Amygdala (tissue), 56 donors: Measurements from ENCODE around the gene PCDH9.

Experiments
- DNase-seq, 56 donors: peaks; one replicate each; lab custom pipeline; 2025; lab: John Stamatoyannopoulos, UW

PCDH9 gene

DNA sequence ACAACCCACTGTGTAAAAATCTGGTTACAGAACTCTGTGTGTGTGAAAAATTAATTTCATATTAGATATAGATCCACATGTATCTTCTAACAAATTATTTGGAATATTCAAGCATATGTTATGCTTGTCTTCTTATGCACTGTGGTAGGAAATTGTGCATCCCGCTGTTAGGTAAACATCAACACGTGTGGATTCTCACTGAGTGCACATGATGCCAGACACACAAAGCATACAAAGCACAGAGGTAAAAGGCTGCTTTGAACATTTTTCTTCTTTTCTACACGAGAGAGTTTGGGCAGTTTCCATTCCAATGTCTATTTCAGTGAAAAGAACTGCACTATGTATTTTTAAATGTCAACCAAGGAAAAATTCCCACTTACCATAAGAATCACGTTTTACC lies 354.9 kb downstream of the PCDH9 start:
- no peak for DNase-seq

GRCh38 chr13:66864627-66865026 lies 365.5 kb downstream of the PCDH9 start:
- DNase-seq: no peak

GRCh38 chr13:66860878-66861417 lies 369.2 kb downstream of the PCDH9 start:
- no peak for DNase-seq

DNA sequence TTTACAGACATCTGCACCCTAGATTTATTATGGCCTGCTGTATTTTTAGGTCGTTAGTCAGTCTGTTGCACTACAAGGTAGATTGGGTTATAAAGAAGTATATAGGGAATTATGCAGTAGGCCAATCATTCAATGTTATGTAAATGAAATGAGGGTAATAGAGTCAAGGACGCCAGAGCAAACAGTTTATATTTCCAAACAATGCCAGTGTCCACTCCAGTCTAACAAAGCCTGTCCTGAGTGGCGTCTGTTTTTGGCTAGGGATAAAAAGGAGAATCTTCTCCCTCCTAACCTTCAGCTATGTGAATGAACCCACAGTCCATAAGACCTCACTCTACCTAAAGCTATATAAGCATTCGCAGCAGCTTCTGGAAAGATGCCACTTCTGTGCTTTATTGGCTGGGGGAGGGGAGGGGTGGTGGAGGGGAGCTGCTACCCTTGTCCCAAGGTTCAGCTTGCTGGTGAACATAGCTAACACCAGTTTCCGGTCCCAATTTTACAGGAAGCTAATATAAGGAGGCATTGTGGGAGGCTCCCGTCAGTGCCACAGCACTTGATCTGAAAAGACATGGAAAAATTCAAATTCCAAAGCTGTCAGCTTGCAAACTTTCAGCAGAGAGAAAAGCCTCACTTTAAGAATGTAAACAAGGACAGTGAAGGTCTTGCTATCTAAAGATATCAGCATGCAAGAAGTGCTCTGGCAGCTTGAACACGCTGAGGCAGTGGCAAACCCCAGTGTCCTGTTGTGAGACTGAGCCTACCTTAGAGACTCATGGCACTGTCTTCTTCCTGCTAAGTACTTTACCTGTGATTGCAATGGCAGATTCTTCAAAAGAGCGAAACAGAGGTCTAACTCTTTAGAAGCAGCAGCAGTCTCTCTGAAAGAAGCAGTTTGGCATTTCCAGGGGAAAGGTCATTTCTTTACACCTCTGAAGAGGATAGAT lies 369.9 kb downstream of the PCDH9 start:
- no peak for DNase-seq

DNA sequence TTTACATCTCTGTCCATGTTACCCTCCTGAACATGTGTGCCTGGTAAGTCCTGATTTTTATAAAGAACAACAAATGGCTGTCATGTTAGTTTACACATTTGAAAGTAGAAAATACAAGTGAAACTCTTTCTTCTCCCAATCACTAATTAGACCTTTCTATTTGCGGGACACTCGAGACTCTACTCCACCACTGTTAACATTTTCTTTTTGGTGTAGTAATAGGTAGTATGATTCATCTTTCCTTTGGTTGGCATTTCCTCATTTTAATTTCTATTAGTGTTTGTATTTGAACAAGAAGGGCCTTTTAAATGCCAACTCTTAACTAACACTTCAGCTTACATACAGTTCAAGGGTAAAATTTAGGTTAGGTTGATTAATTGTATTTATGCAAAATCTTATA lies 371.1 kb downstream of the PCDH9 start:
- no peak for DNase-seq

DNA sequence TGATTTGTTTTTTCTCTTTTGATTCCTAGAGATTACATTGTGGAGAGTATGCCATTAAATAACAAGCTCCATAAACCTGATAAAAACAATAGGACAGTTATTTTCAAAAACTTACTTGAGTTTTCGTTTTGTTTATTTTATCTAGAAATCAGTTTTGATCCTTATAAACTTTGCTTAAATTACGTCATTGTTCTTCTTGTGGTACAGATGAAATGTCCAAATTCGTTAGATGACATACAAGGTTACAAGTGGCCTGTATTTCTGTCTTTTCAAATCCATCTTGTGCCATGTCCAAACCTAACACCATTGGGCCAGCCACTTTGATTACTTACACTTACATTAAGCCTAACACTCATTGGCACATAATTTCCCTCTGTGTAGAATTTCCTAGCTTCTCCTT lies 372.0 kb downstream of the PCDH9 start:
- DNase-seq: no peak

DNA sequence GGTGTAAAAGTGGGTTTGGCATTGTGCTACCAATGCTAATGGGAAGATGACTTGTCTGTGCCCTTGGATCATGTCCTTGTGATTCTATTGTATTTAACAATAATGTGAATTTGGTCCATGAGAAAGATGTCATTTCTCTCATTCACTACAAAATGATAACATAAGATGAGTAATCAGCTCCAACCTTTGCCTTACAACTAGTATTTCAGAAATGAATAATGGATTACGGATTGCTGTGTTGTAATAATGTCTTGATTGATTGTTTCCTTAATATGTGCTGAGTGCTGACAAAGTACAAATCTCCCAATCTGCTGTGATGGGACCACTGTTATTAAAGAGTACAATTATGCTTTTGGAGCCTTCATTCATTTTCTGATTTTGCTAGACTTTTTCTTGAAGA lies 375.0 kb downstream of the PCDH9 start:
- no peak for DNase-seq

DNA sequence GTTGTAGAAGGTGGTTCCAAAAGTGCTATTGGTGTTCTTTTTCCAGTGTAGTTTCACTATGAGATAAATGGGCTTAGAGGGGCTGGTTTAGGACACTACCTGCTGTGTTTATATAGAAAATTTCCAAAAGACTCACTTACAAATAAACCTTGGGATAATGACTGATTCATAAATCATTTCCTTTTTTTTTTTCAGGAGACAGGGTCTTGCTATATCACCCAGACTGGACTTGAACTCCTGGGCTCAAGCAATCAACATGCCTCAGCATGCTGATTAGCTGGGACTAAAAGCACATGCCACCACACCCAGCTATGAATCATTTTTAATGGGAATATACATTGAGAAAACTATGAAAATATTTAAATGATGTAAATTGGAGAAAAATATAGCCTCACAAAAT lies 376.6 kb downstream of the PCDH9 start:
- no peak for DNase-seq

DNA sequence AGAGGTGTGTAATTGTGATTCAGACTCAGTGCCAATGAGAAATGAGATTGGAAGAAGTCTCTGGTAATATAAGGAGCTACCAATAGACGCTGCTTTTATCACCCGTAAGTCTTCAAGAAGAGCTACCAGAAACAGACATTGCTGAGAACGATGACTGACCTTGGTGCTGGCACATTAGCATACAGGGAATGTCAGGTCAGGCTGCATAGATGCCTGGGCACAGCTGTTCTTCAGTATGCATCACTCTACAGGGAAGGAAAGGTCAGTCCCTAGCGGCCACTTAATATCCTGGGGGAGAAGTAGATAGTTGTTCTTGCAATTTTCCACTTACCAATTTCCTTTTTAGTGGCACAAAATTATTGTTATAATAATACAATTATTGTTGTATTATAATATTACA lies 380.4 kb downstream of the PCDH9 start:
- no peak for DNase-seq

GRCh38 chr13:66847541-66847940 lies 382.6 kb downstream of the PCDH9 start:
- no peak for DNase-seq

GRCh38 chr13:66845393-66845792 lies 384.7 kb downstream of the PCDH9 start:
- DNase-seq: no peak

GRCh38 chr13:66844933-66845332 lies 385.2 kb downstream of the PCDH9 start:
- DNase-seq: no peak

DNA sequence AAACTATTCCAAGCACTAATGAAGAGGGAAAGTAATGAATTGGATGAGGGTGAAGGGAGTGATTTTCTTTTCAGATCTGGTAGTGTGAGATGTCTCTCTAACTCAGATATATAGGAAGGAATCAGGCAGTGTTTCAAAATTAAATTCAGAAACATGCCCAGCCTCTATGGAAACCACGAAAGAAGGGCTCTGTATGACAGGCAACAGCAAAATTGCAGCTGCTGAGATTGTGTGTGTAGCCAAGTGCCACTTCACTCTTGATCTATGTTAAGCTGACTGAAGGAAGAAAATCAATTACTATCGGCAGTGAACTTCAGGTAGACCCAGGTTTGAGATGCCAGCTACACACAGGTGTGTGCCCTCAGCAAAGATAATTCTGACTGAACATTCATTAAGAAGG lies 387.4 kb downstream of the PCDH9 start:
- no peak for DNase-seq

- DNase-seq: no peak
These were observed 389.5 kb downstream of the PCDH9 start for GRCh38 chr13:66840621-66841020.

- no peak for DNase-seq
These were observed 392.9 kb downstream of the PCDH9 start for GRCh38 chr13:66837246-66837645.

DNA sequence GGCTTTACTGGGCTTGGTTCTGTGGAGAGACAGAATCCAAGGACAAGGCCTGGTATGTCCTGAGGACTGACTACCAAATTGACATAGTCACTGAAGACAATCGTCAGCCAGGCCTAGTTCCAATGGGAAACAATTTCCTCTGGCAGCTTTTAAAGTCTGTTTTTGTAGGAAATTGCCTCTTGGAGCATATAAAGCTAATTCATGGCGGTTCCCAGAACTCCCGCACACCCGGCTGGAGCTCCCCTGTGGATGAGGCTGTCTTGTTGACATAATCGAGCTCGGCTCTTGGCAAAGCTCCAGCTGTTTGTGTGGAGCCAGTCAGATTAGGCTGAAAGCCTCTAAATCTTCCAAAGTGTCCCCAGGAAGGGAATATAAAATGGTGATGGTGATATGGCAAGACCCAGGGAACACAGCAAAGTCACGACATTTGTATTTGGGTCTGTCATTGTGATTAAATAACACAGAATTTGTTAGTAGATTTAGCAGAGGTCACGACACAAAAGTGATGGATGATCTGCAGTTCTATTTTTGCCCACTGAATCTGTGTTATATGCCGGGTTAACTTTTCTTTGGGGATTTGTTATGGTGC lies 395.0 kb downstream of the PCDH9 start:
- DNase-seq: peak in 55 of 56 donors; percentile 7 to 91 (median 63)

DNA sequence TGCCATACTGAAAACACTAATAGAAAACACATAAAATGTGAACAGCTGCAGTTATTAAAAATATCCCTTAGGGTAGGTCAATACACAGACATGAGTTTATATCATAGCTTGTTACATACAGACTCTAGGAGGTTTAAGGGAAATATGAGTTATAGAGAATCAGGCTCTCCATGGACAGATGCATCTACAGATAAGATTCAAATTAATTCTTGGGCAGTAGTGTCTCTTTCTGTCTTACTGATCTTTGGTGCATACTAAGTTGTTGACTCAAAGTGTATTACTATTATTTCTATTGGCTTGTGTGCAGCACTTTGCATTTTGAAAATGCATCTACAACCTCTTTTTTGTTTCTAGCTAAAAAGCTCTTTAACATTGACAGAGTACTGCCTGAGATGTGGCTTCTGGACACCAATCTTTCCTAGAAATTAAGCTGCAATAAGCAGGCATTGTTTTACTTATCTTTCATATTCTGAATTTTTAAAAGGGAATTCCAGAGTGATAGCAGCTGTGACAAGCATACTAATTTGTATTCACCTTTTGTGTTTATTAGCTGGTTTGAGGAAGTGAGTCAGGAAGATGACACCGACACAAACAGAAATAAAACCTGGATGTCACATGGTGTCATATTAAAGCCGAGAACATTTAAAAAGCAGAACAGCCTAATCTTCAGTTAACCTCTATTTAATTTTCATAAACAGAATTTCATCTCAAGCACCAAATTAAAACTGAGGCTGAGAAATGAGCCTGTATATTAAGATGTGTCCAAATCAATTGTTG lies 399.0 kb downstream of the PCDH9 start:
- no peak for DNase-seq

DNA sequence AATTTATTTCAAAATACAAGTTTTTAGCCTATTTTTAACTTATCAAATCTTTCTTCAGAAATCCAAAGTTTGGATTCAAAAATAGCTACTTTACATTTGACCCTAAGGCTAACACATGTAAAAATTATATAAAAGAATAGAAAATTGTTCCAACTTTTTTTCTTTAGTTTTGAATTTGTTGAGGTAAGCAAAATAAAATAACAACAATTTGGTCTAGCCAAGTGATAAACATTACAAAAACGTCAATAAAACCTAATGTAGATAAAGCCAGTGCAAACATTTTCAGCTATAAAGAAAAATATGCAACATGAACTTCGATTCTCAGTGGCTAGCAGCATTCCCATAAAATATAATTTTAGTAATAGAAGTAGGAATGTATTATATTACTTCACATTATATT lies 400.3 kb downstream of the PCDH9 start:
- DNase-seq: no peak

GRCh38 chr13:66826398-66826797 lies 403.7 kb downstream of the PCDH9 start:
- no peak for DNase-seq

DNA sequence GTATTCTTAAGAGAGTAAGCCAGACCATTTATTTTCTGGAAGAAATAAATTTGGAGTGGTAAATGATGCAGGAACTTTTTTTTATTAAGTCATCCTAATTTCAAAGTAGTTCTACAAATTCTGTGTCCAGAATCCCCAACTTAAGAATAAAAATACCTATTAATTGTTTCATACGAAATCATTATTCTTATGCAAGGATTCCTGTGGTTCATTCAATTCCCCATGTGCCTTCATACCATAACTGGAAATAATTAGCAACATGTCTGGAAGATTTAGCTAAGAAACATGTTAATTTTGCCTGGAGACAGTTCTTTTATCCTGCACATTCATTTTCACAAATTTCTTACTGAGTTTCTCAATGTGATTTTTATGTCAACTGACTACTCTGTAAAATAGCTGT lies 408.6 kb downstream of the PCDH9 start:
- no peak for DNase-seq

- no peak for DNase-seq
These were observed 418.7 kb downstream of the PCDH9 start for GRCh38 chr13:66811455-66811854.
